Neural crest cell (in vitro differentiated cells): Measurements from ENCODE around the gene DUSP19. TPM values are rescaled to one million over a fixed set of nuclear protein-coding genes. Genes with fewer than 3 reads are reported as not detected.

ENCODE experiments used
- DNase-seq: peaks from one replicate; pipeline ENCODE4 v3.0.0; 2021; ENCODE audit warnings: low read depth, mixed read lengths, low spot score
- H3K27ac Mint-ChIP-seq: one replicate; pipeline ENCODE4 v1.8.0; 2021; ENCODE audit warnings: mild to moderate bottlenecking, mixed read lengths; ENCODE audit not compliant: unreplicated experiment
- H3K27me3 Mint-ChIP-seq: 2 replicates; pipeline ENCODE4 v1.8.0; 2021; ENCODE audit warnings: low read depth, mild to moderate bottlenecking, mixed read lengths
- H3K36me3 Mint-ChIP-seq: 2 replicates; pipeline ENCODE4 v1.8.0; 2021; ENCODE audit warnings: low read depth, mild to moderate bottlenecking, mixed read lengths
- H3K4me1 Mint-ChIP-seq: 2 replicates; pipeline ENCODE4 v1.8.0; 2021; ENCODE audit warnings: mixed read lengths
- H3K4me3 Mint-ChIP-seq: one replicate; pipeline ENCODE4 v1.8.0; 2021; ENCODE audit warnings: mild to moderate bottlenecking, mixed read lengths
- H3K9me3 Mint-ChIP-seq: 2 replicates; pipeline ENCODE4 v1.8.0; 2021; ENCODE audit warnings: mixed read lengths
- CTCF ChIP-seq: fragments of 200-600 bp; sonication (generic); conservative IDR thresholded peaks from 2 replicates; pipeline ENCODE4 v1.5.0; 2021; ENCODE audit warnings: antibody characterized with exemption, mild to moderate bottlenecking
- total RNA-seq: library from RNA; stranded (reverse); gene quantifications from 2 replicates; pipeline ENCODE4 v1.2.1, GENCODE V29; 2021

The DUSP19 gene
- total RNA-seq, 1 donor from 2014 or later, result 3.5 TPM

- peak within 1 kb of the TSS; percentile 99 for H3K4me3 Mint-ChIP-seq
- H3K36me3 Mint-ChIP-seq, result no peaks in the 10 kb centered on the region
- no peak for TF ChIP-seq CTCF
- peak within 1 kb of the TSS; percentile 99 for H3K27ac Mint-ChIP-seq
- H3K4me1 Mint-ChIP-seq, result peaks cover 33% of the 10 kb centered on the region
- H3K9me3 Mint-ChIP-seq, result no peaks in the 10 kb centered on the region
- peak; percentile 86 for DNase-seq
- peaks cover under 1% of the 10 kb centered on the region for H3K27me3 Mint-ChIP-seq
These were observed 45.8 kb downstream of the DUSP19 start, which contains the start of gene NUP35 for GRCh38 chr2:183124222-183124956. Gene NUP35, plus strand, starts transcription at chr2:183124443. Its CDS starts 15 bp downstream, at chr2:183124458.

- Mint-ChIP-seq H3K9me3 (no peaks in the 10 kb centered on the region), H3K4me3 (peak overlapping the region; percentile 99), H3K4me1 (peaks cover 31% of the 10 kb centered on the region), H3K36me3 (no peaks in the 10 kb centered on the region), H3K27ac (peak overlapping the region; percentile 99), H3K27me3 (no peaks in the 10 kb centered on the region)
- no peak for TF ChIP-seq CTCF
- DNase-seq, result no peak
These were observed 46.4 kb downstream of the DUSP19 start for GRCh38 chr2:183124957-183125255.

DNA sequence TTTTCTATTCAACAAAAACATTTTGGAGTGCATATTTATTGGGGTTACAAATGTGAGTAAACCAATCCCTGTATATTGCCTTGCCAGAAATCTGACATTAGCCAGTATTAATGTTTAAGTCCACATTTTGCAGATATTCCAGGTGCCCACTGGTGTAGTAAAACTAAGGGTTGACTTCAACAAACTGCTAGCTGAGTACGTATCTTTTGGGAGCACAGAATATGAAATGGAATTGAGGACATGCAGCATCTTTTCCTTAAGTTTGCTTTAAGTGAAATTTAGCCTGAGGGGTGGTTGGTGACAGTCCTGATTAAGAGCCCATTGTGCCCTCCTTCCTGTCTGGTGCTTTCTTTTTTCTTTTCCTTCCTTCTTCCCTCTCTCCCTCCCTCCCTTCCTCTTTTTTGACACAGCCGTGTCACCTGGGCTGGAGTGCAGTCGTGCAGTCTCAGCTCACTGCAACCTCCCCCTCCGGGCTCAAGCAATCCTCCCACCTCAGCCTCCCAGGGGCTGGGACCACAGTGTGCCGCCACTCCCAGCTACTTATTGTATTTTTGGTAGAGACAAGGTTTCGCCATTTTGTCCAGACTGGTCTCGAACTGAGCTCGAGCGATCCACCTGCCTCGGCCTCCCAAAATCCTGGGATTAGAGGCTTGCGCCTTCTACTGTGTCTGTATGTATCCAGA, 47.3 kb downstream of the DUSP19 start:
- no peak for DNase-seq
- no peak for TF ChIP-seq CTCF
- H3K4me3 Mint-ChIP-seq, result peak overlapping the region; percentile 99
- H3K36me3 Mint-ChIP-seq, result no peaks in the 10 kb centered on the region
- no peaks in the 10 kb centered on the region for H3K9me3 Mint-ChIP-seq
- H3K4me1 Mint-ChIP-seq, result peaks cover 31% of the 10 kb centered on the region
- H3K27me3 Mint-ChIP-seq, result no peaks in the 10 kb centered on the region
- no peak overlapping the region for H3K27ac Mint-ChIP-seq

DNA sequence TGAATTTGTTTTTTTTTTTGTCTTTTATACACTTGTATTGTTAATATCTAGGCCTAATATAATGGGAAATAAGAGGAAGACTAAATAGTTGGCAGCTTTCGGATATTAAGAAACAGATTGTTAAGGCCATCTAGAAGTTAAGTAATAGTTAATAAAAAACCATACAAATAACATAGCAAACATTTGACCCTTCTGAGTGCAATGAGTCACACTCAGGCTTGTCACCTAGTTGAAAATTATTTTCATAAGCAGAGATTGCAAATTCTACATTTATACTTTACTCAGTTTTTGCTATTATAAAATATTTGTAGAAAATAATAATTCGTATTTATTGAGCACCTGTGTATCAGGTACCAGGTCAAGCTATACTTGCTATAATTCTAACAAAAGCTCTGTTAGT, 48.1 kb downstream of the DUSP19 start:
- no peak for TF ChIP-seq CTCF
- Mint-ChIP-seq H3K36me3 (peaks cover 3% of the 10 kb centered on the region), H3K4me1 (peaks cover 31% of the 10 kb centered on the region), H3K9me3 (no peaks in the 10 kb centered on the region), H3K27me3 (no peaks in the 10 kb centered on the region), H3K4me3 (peak overlapping the region; percentile 99), H3K27ac (no peak overlapping the region)
- DNase-seq, result no peak

DNA sequence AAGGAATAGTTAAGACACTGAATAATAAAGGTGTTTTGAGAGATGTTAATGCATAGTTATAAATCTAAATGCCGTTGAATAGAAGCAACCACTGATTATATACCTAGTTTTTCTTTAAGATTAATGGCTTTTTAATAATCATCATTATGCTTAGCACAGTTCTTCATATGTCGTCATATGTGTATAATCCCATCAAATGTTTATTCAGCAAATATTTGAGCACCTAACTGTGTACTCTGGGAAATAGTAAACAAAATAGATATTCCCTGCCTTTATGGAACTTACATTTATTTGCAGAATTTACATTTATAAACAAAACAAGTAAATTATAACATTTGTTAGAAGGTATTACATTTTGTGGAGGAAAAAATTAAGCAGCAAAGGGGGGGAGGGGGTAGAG, 55.5 kb downstream of the DUSP19 start:
- H3K9me3 Mint-ChIP-seq, result no peaks in the 10 kb centered on the region
- H3K4me3 Mint-ChIP-seq, result no peak overlapping the region
- TF ChIP-seq CTCF, result no peak
- no peaks in the 10 kb centered on the region for H3K4me1 Mint-ChIP-seq
- peaks cover 15% of the 10 kb centered on the region for H3K36me3 Mint-ChIP-seq
- no peak for DNase-seq
- H3K27me3 Mint-ChIP-seq, result no peaks in the 10 kb centered on the region
- no peak overlapping the region for H3K27ac Mint-ChIP-seq
